HepG2 (cell line): ENCODE measurements around the gene TBC1D16. TPM values are rescaled to one million over a fixed set of nuclear protein-coding genes. Genes with fewer than 3 reads are reported as not detected.

Experiments
- ASH2L ChIP-seq: fragments of 300-600, 200-600 bp; sonication (generic); IDR thresholded peaks from 2 replicates; pipeline ENCODE4 v1.7.0; 2017; ENCODE audit warnings: low read depth, mild to moderate bottlenecking, moderate library complexity, mixed read lengths, low read length; ENCODE audit not compliant: insufficient read length
- ETV6 ChIP-seq: sonication (generic); formaldehyde crosslinking; conservative IDR thresholded peaks from 2 replicates; pipeline ENCODE4 v1.4.0; 2020; ENCODE audit warnings: missing genetic modification reagents
- FOXC1 ChIP-seq: sonication (generic); formaldehyde crosslinking; IDR thresholded peaks from 2 replicates; pipeline ENCODE4 v1.8.0; 2022; ENCODE audit warnings: mild to moderate bottlenecking, missing genetic modification reagents, borderline replicate concordance
- GABPA ChIP-seq, 2 experiments: IDR thresholded peaks; 2 replicates each; pipeline ENCODE4 v1.6.1; 2011 to 2016; ENCODE audit warnings: low read depth in 2 of 2, low read length in 1 of 2, missing biosample characterization in 1 of 2, missing genetic modification characterization in 1 of 2
- HDAC6 ChIP-seq: fragments of 200-600 bp; sonication (generic); IDR thresholded peaks from 2 replicates; pipeline ENCODE4 v1.7.0; 2017; ENCODE audit warnings: mild to moderate bottlenecking, antibody characterized with exemption, low read length, low read depth
- JUNB ChIP-seq: sonication (generic); formaldehyde crosslinking; IDR thresholded peaks from 2 replicates; pipeline ENCODE4 v1.8.0; 2022; ENCODE audit warnings: missing genetic modification reagents, mild to moderate bottlenecking, borderline replicate concordance
- KLF11 ChIP-seq: IDR thresholded peaks from 2 replicates; pipeline ENCODE4 v1.6.1; 2016; ENCODE audit warnings: missing compliant biosample characterization
- PAWR ChIP-seq: sonication (generic); formaldehyde crosslinking; IDR thresholded peaks from 2 replicates; pipeline ENCODE4 v1.4.0; 2020; ENCODE audit warnings: missing genetic modification reagents, mild to moderate bottlenecking, borderline replicate concordance
- POLR2AphosphoS5 ChIP-seq: IDR thresholded peaks from 2 replicates; pipeline ENCODE4 v1.6.1; 2012; ENCODE audit warnings: low read depth, low read length
- RBM22 ChIP-seq: fragments of 200-400 bp; formaldehyde crosslinking; optimal IDR thresholded peaks from 2 replicates; pipeline ENCODE3; 2017; ENCODE audit warnings: mild to moderate bottlenecking, low read length, moderate library complexity
- RFXAP ChIP-seq: sonication (generic); formaldehyde crosslinking; IDR thresholded peaks from 2 replicates; pipeline ENCODE4 v1.4.0; 2020; ENCODE audit warnings: missing genetic modification reagents, borderline replicate concordance
- RNF2 ChIP-seq: fragments of 450-650 bp; conservative IDR thresholded peaks from 2 replicates; pipeline ENCODE4 v1.6.1; 2016; ENCODE audit warnings: low read depth
- SP2 ChIP-seq: sonication (generic); formaldehyde crosslinking; IDR thresholded peaks from 2 replicates; pipeline ENCODE4 v1.5.1; 2020; ENCODE audit warnings: mild to moderate bottlenecking, missing genetic modification reagents
- SP5 ChIP-seq: IDR thresholded peaks from 2 replicates; pipeline ENCODE4 v1.6.1; 2016; ENCODE audit warnings: low read depth, borderline replicate concordance
- SPEN ChIP-seq: sonication (generic); formaldehyde crosslinking; IDR thresholded peaks from 2 replicates; pipeline ENCODE4 v1.5.1; 2020; ENCODE audit warnings: low read depth, mild to moderate bottlenecking, missing genetic modification reagents
- ZBTB4 ChIP-seq: sonication (generic); formaldehyde crosslinking; IDR thresholded peaks from 2 replicates; pipeline ENCODE4 v1.4.0; 2020; ENCODE audit warnings: missing genetic modification reagents, mild to moderate bottlenecking, borderline replicate concordance
- ZNF562 ChIP-seq: sonication (generic); formaldehyde crosslinking; IDR thresholded peaks from 2 replicates; pipeline ENCODE4 v1.8.0; 2022; ENCODE audit warnings: missing genetic modification reagents, borderline replicate concordance
- ZNF607 ChIP-seq: sonication (generic); formaldehyde crosslinking; IDR thresholded peaks from 2 replicates; pipeline ENCODE4 v1.5.1; 2020; ENCODE audit warnings: missing genetic modification reagents, mild to moderate bottlenecking, borderline replicate concordance
- ZNF615 ChIP-seq: sonication (generic); formaldehyde crosslinking; IDR thresholded peaks from 2 replicates; pipeline ENCODE4 v1.5.0; 2020; ENCODE audit warnings: mild to moderate bottlenecking, missing genetic modification reagents, borderline replicate concordance
- ZNF652 ChIP-seq: IDR thresholded peaks from 2 replicates; pipeline ENCODE4 v1.6.1; 2016; ENCODE audit warnings: low read depth, borderline replicate concordance
- ZNF713 ChIP-seq: sonication (generic); formaldehyde crosslinking; IDR thresholded peaks from 2 replicates; pipeline ENCODE4 v1.4.0; 2020; ENCODE audit warnings: mild to moderate bottlenecking, missing genetic modification reagents
- polyA plus RNA-seq, 8 experiments: library from polyadenylated mRNA; depleted of rRNA in 3 of 8; stranded (reverse) in 7 of 8; unstranded in 1 of 8; fragments of >200 nt; fragmentation: Illumina TruSeq in 4 of 8; extraction: Trizol in 4 of 8; gene quantifications; 2 replicates each; pipeline versions ENCODE4 v1.2.1 to v1.2.3, GENCODE V29; 2011 to 2016; ENCODE audit warnings: low read depth in 4 of 8, missing spikeins in 1 of 8, mixed read lengths in 1 of 8; ENCODE audit not compliant: insufficient read depth in 1 of 8
- total RNA-seq, 5 experiments: library from RNA; depleted of rRNA; stranded (reverse); fragments of >200 nt; fragmentation: Illumina TruSeq; extraction: Trizol; gene quantifications; 2 replicates each; pipeline ENCODE4 v1.2.3, GENCODE V29; 2016; ENCODE audit warnings: low read depth in 1 of 5
- TF ChIP-seq, protein P1 (sequence below): sonication (generic); formaldehyde crosslinking; IDR thresholded peaks from 2 replicates; pipeline ENCODE4 v1.5.1; 2020; ENCODE audit warnings: missing genetic modification reagents, mild to moderate bottlenecking, borderline replicate concordance
- TF ChIP-seq, protein P2 (sequence below): sonication (generic); formaldehyde crosslinking; IDR thresholded peaks from 2 replicates; pipeline ENCODE4 v1.9.0; 2022; ENCODE audit warnings: low read depth, missing genetic modification reagents
- TF ChIP-seq, protein P3 (sequence below): sonication (generic); formaldehyde crosslinking; IDR thresholded peaks from 2 replicates; pipeline ENCODE4 v1.5.0; 2020; ENCODE audit warnings: missing genetic modification reagents

TBC1D16 gene
- total and polyA plus RNA-seq, 2 of the 13 experiments (the other 11 are each of a cell fraction or from before 2014, with no cell fraction given) = 14.9 to 24.9 TPM

GRCh38 chr17:79926142-79926604, 109.5 kb downstream of the TBC1D16 start (continued):
- TF ChIP-seq FOXC1 (CRISPR knock-in tag) = no peak
- TF ChIP-seq POLR2AphosphoS5 = no peak
- TF ChIP-seq ZNF652 (CRISPR knock-in tag) = no peak
- 0 out of 2 replicates have a peak, but pooled peaks have one; percentile 47 for TF ChIP-seq PAWR (CRISPR knock-in tag)
- TF ChIP-seq ZNF562 (CRISPR knock-in tag) = no peak
- TF ChIP-seq ETV6 (CRISPR knock-in tag) = no peak
- TF ChIP-seq RNF2 = no peak
- TF ChIP-seq, protein P1, sequence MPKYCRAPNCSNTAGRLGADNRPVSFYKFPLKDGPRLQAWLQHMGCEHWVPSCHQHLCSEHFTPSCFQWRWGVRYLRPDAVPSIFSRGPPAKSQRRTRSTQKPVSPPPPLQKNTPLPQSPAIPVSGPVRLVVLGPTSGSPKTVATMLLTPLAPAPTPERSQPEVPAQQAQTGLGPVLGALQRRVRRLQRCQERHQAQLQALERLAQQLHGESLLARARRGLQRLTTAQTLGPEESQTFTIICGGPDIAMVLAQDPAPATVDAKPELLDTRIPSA (CRISPR knock-in tag) = no peak
- TF ChIP-seq SP5 (CRISPR knock-in tag) = peak; percentile 72
- no peak for TF ChIP-seq JUNB (CRISPR knock-in tag)
- no peak for TF ChIP-seq ZBTB4 (CRISPR knock-in tag)
- TF ChIP-seq SPEN = no peak
- no peak for TF ChIP-seq GABPA (IDR thresholded peaks at IDR 0.05; ENCODE audit: low read depth, low read length)
- no peak; the same call in 1 of the 2 replicates for TF ChIP-seq GABPA (CRISPR knock-in tag; IDR thresholded peaks at IDR 0.05; ENCODE audit: low read depth)
- TF ChIP-seq SP2 (CRISPR knock-in tag) = no peak
- no peak for TF ChIP-seq HDAC6
- peak; percentile 21 for TF ChIP-seq RBM22
- 0 out of 2 replicates have a peak, but pooled peaks have one; percentile 16 for TF ChIP-seq KLF11 (CRISPR knock-in tag)
- no peak for TF ChIP-seq ZNF713 (CRISPR knock-in tag)
- TF ChIP-seq ZNF615 (CRISPR knock-in tag) = no peak
- TF ChIP-seq RFXAP (CRISPR knock-in tag) = no peak
- TF ChIP-seq, protein P2, sequence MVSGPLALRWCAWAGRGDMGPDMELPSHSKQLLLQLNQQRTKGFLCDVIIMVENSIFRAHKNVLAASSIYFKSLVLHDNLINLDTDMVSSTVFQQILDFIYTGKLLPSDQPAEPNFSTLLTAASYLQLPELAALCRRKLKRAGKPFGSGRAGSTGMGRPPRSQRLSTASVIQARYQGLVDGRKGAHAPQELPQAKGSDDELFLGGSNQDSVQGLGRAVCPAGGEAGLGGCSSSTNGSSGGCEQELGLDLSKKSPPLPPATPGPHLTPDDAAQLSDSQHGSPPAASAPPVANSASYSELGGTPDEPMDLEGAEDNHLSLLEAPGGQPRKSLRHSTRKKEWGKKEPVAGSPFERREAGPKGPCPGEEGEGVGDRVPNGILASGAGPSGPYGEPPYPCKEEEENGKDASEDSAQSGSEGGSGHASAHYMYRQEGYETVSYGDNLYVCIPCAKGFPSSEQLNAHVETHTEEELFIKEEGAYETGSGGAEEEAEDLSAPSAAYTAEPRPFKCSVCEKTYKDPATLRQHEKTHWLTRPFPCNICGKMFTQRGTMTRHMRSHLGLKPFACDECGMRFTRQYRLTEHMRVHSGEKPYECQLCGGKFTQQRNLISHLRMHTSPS (CRISPR knock-in tag) = no peak
- TF ChIP-seq, protein P3, sequence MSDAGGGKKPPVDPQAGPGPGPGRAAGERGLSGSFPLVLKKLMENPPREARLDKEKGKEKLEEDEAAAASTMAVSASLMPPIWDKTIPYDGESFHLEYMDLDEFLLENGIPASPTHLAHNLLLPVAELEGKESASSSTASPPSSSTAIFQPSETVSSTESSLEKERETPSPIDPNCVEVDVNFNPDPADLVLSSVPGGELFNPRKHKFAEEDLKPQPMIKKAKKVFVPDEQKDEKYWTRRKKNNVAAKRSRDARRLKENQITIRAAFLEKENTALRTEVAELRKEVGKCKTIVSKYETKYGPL (CRISPR knock-in tag) = no peak
- TF ChIP-seq ASH2L = peak; percentile 45
- no peak for TF ChIP-seq ZNF607 (CRISPR knock-in tag)
